GM12878 (cell line): ENCODE measurements around the gene RNF32. TPM values are rescaled to one million over a fixed set of nuclear protein-coding genes. Genes with fewer than 3 reads are reported as not detected.

ENCODE experiments used
- CEBPB ChIP-seq, 2 experiments: fragments of 150-350 bp in 1 of 2; IDR thresholded peaks; 2 replicates each; pipeline ENCODE4 v1.6.1; 2012 to 2014; ENCODE audit warnings: low read depth in 2 of 2, low read length in 2 of 2, borderline replicate concordance in 1 of 2, inconsistent platforms in 1 of 2
- CHD1 ChIP-seq: IDR thresholded peaks from 2 replicates; pipeline ENCODE4 v1.6.1; 2012; ENCODE audit warnings: low read depth, low read length, improper control_type of control experiment
- E2F8 ChIP-seq: fragments of 450-650 bp; IDR thresholded peaks from 2 replicates; pipeline ENCODE4 v1.6.1; 2018; ENCODE audit warnings: mild to moderate bottlenecking, low read depth, moderate library complexity; ENCODE audit not compliant: partially characterized antibody
- FOS ChIP-seq: IDR thresholded peaks from 3 replicates; pipeline ENCODE4 v1.6.1; 2011; ENCODE audit warnings: borderline replicate concordance; ENCODE audit not compliant: insufficient read length; ENCODE audit errors: extremely low read depth
- FOXM1 ChIP-seq: IDR thresholded peaks from 2 replicates; pipeline ENCODE4 v1.6.1; 2012; ENCODE audit warnings: low read depth, mild to moderate bottlenecking, inconsistent platforms, low read length, moderate library complexity
- IRF3 ChIP-seq: fragments of 450-650 bp; IDR thresholded peaks from 2 replicates; pipeline ENCODE4 v1.6.1; 2014; ENCODE audit warnings: mild to moderate bottlenecking
- MEF2A ChIP-seq: IDR thresholded peaks from 2 replicates; pipeline ENCODE4 v1.6.1; 2011; ENCODE audit warnings: low read depth, mild to moderate bottlenecking, low read length, moderate library complexity; ENCODE audit not compliant: insufficient read depth
- MEF2B ChIP-seq: fragments of 450-650 bp; IDR thresholded peaks from 2 replicates; pipeline ENCODE4 v1.6.1; 2018; ENCODE audit warnings: mild to moderate bottlenecking, moderate library complexity; ENCODE audit not compliant: partially characterized antibody, poor library complexity, severe bottlenecking
- MYC ChIP-seq: IDR thresholded peaks from 2 replicates; pipeline ENCODE4 v1.6.1; 2011; ENCODE audit warnings: mild to moderate bottlenecking, low read length, moderate library complexity, inconsistent platforms; ENCODE audit not compliant: insufficient read depth, insufficient replicate concordance, insufficient read length, severe bottlenecking
- NFXL1 ChIP-seq: fragments of 450-650 bp; IDR thresholded peaks from 2 replicates; pipeline ENCODE4 v1.6.1; 2017; ENCODE audit warnings: antibody characterized with exemption, mild to moderate bottlenecking, borderline replicate concordance
- NR2F1 ChIP-seq: fragments of 450-650 bp; conservative IDR thresholded peaks from 2 replicates; pipeline ENCODE4 v1.6.1; 2017; ENCODE audit warnings: mild to moderate bottlenecking
- PBX3 ChIP-seq: IDR thresholded peaks from 2 replicates; pipeline ENCODE4 v1.6.1; 2011; ENCODE audit warnings: mild to moderate bottlenecking, low read depth, low read length, moderate library complexity; ENCODE audit not compliant: insufficient replicate concordance
- PKNOX1 ChIP-seq: fragments of 450-650 bp; IDR thresholded peaks from 2 replicates; pipeline ENCODE4 v1.6.1; 2016; ENCODE audit warnings: mild to moderate bottlenecking
- PML ChIP-seq: IDR thresholded peaks from 2 replicates; pipeline ENCODE4 v1.6.1; 2012; ENCODE audit warnings: low read length, inconsistent platforms
- POLR2AphosphoS2 ChIP-seq: IDR thresholded peaks from 2 replicates; pipeline ENCODE4 v1.6.1; 2011; ENCODE audit warnings: low read depth, mild to moderate bottlenecking, low read length, improper control_type of control experiment, moderate library complexity
- RB1 ChIP-seq: fragments of 450-650 bp; formaldehyde crosslinking; IDR thresholded peaks from 2 replicates; pipeline ENCODE4 v1.6.1; 2017; ENCODE audit warnings: mild to moderate bottlenecking, borderline replicate concordance
- USF1 ChIP-seq: IDR thresholded peaks from 2 replicates; pipeline ENCODE4 v1.6.1; 2011; ENCODE audit warnings: borderline replicate concordance, low read depth, mild to moderate bottlenecking, moderate library complexity, mixed read lengths, low read length; ENCODE audit not compliant: insufficient read depth; ENCODE audit errors: extremely low read length
- YY1 ChIP-seq: IDR thresholded peaks from 2 replicates; pipeline ENCODE4 v1.6.1; 2011; ENCODE audit warnings: low read depth, mild to moderate bottlenecking, low read length
- ZBTB4 ChIP-seq: fragments of 450-650 bp; formaldehyde crosslinking; IDR thresholded peaks from 2 replicates; pipeline ENCODE4 v1.4.0; 2022; ENCODE audit warnings: mild to moderate bottlenecking, moderate library complexity
- polyA plus RNA-seq, 11 experiments: library from polyadenylated mRNA; depleted of rRNA in 4 of 11; unstranded in 6 of 11; stranded (reverse) in 5 of 11; fragments of >200 nt; fragmentation: Nextera tagmentation in 4 of 11; fragmentation: Illumina TruSeq in 1 of 11; extraction: Ambion mirVana in 4 of 11; extraction: Trizol in 1 of 11; gene quantifications; 1 replicate in 1 of 11; 2 replicates in 10 of 11; pipeline versions ENCODE4 v1.2.1 to v1.2.3, GENCODE V29; 2011 to 2016; ENCODE audit warnings: inconsistent platforms in 2 of 11, missing spikeins in 2 of 11, low read depth in 1 of 11
- total RNA-seq, 4 experiments: library from RNA; depleted of rRNA in 3 of 4; stranded (reverse); fragments of >200 nt in 3 of 4; fragmentation: Illumina TruSeq in 1 of 4; extraction: Trizol in 1 of 4; gene quantifications; 2 replicates each; pipeline versions ENCODE4 v1.2.1 to v1.2.3, GENCODE V29; 2013 to 2021

RNF32 gene
- total and polyA plus RNA-seq, 10 of the 15 experiments (the other 5 are each of a cell fraction or from before 2014, with no cell fraction given): 2.5 to 7.2 (median 3.7) TPM

- no peak for TF ChIP-seq E2F8
- no peak for TF ChIP-seq MEF2A
- TF ChIP-seq PML: peak; percentile 52; the same call in 1 of the 2 replicates
- no peak for TF ChIP-seq NFXL1
- TF ChIP-seq USF1: no peak
- TF ChIP-seq MYC: no peak
- TF ChIP-seq FOXM1: no peak
- TF ChIP-seq YY1: no peak; the same call in 1 of the 2 replicates
- TF ChIP-seq RB1: no peak
- no peak for TF ChIP-seq PKNOX1
- TF ChIP-seq NR2F1: peak; percentile 32; the same call in 1 of the 2 replicates
- TF ChIP-seq POLR2AphosphoS2: no peak
- TF ChIP-seq MEF2B: no peak
- no peak for TF ChIP-seq IRF3
- no peak for TF ChIP-seq FOS
- no peak for TF ChIP-seq CHD1
- no peak for TF ChIP-seq CEBPB (IDR thresholded peaks at IDR 0.05; ENCODE audit: borderline replicate concordance in 1 of 2, low read depth in 2 of 2, low read length in 2 of 2)
- no peak for TF ChIP-seq ZBTB4
- TF ChIP-seq PBX3: no peak
Measured at GRCh38 chr7:156640949-156641485, 443 bp downstream of the RNF32 start (continued).
